H1 (cell line): ENCODE results near the gene PALS2. TPM values are rescaled to one million over a fixed set of nuclear protein-coding genes. Genes with fewer than 3 reads are reported as not detected.

Source experiments
- CHD7 ChIP-seq: fragments of 300-600 bp; sonication (generic); IDR thresholded peaks from 2 replicates; pipeline ENCODE4 v1.7.1; 2012; ENCODE audit warnings: low read length, moderate library complexity, mild to moderate bottlenecking, inconsistent platforms; ENCODE audit not compliant: insufficient replicate concordance
- polyA plus RNA-seq, 7 experiments: library from polyadenylated mRNA; depleted of rRNA in 3 of 7; stranded (reverse) in 5 of 7; unstranded in 2 of 7; fragments of >200 nt in 5 of 7; fragments of 200-250 nt in 2 of 7; gene quantifications; 1 replicate in 5 of 7; 2 replicates in 1 of 7; 4 replicates in 1 of 7; pipeline versions ENCODE4 v1.2.1 to v1.2.3, GENCODE V29; 2011 to 2013; ENCODE audit warnings: missing spikeins in 2 of 7, mixed read lengths in 2 of 7
- total RNA-seq: library from RNA; stranded (reverse); fragmentation: NEBNext Ultra II Directional; extraction: Animal tissue kit (Norgen Biotek cat#: 25700); gene quantifications from 2 replicates; pipeline ENCODE4 v1.2.1, GENCODE V29; 2021

The PALS2 gene
- total and polyA plus RNA-seq, 2 of the 8 experiments (the other 6 are each of a cell fraction or from before 2014, with no cell fraction given): 10.4 to 98.3 TPM

- TF ChIP-seq CHD7: no peak
- TF ChIP-seq, all 59 proteins: peak for 0
Measured at GRCh38 chr7:24555719-24556118, 17.5 kb upstream of the PALS2 start (continued).
